ENCODE measurements around the gene EIF6. TPM values are rescaled to one million over a fixed set of nuclear protein-coding genes. Genes with fewer than 3 reads are reported as not detected.

The EIF6 gene
- total RNA-seq, 1 donor from 2014 or later, result 271 TPM

GRCh38 chr20:35301426-35301825 is 16.9 kb upstream of the EIF6 start:
- Mint-ChIP-seq H3K9me3 (ENCODE audit: unreplicated experiment) (no peaks in the 10 kb centered on the region), H3K27ac (ENCODE audit: unreplicated experiment) (no peak overlapping the region), H3K4me3 (ENCODE audit: unreplicated experiment) (no peak overlapping the region), H3K36me3 (ENCODE audit: low read depth, unreplicated experiment) (peaks cover 4% of the 10 kb centered on the region), H3K4me1 (ENCODE audit: low read depth, unreplicated experiment) (peaks cover 47% of the 10 kb centered on the region), H3K27me3 (ENCODE audit: low read depth, unreplicated experiment) (peaks cover 2% of the 10 kb centered on the region)
- Histone ChIP-seq H4K20me1 (ENCODE audit: insufficient read depth, low read length) (no peaks in the 10 kb centered on the region), H3K4me3 (ENCODE audit: insufficient read depth, low read depth, low read length) (no peak overlapping the region), H3K27ac (ENCODE audit: low read depth, low read length) (peak overlapping the region; percentile 100), H2AFZ (ENCODE audit: low read depth, low read length) (no peak overlapping the region), H3K9ac (ENCODE audit: low read length) (peak overlapping the region; percentile 84), H3K4me1 (ENCODE audit: insufficient read depth, low read length) (peaks cover 59% of the 10 kb centered on the region), H3K79me2 (ENCODE audit: insufficient read depth, low read length) (no peaks in the 10 kb centered on the region), H3K4me2 (ENCODE audit: low read length) (peak overlapping the region; percentile 35), H3K9me3 (ENCODE audit: insufficient read depth, low read depth, low read length) (no peaks in the 10 kb centered on the region), H3K36me3 (ENCODE audit: insufficient read depth, low read length) (no peaks in the 10 kb centered on the region), H3K27me3 (ENCODE audit: insufficient read depth, low read length) (no peaks in the 10 kb centered on the region)
- DNase-seq (ENCODE audit: low read depth) (no peak), FAIRE-seq (no peak)
- no peak for TF ChIP-seq CTCF (IDR thresholded peaks at IDR 0.05; ENCODE audit: insufficient read depth, low read depth, low read length)
- no peak for TF ChIP-seq EZH2 (IDR thresholded peaks at IDR 0.05; ENCODE audit: insufficient read depth, low read length)

GRCh38 chr20:35300469-35301262 is 16.1 kb upstream of the EIF6 start:
- no peaks in the 10 kb centered on the region for H3K9me3 ChIP-seq (ENCODE audit: insufficient read depth, low read depth, low read length)
- FAIRE-seq, result no peak

More at GRCh38 chr20:35300469-35301262, 16.1 kb upstream of the EIF6 start:
- Histone ChIP-seq H3K4me3 (ENCODE audit: insufficient read depth, low read depth, low read length) (no peak overlapping the region), H3K9ac (ENCODE audit: low read length) (no peak overlapping the region), H3K27me3 (ENCODE audit: insufficient read depth, low read length) (no peaks in the 10 kb centered on the region), H3K4me1 (ENCODE audit: insufficient read depth, low read length) (peaks cover 52% of the 10 kb centered on the region), H3K79me2 (ENCODE audit: insufficient read depth, low read length) (no peaks in the 10 kb centered on the region), H3K27ac (ENCODE audit: low read depth, low read length) (peak overlapping the region; percentile 100), H4K20me1 (ENCODE audit: insufficient read depth, low read length) (no peaks in the 10 kb centered on the region), H3K36me3 (ENCODE audit: insufficient read depth, low read length) (no peaks in the 10 kb centered on the region), H3K4me2 (ENCODE audit: low read length) (no peak overlapping the region), H2AFZ (ENCODE audit: low read depth, low read length) (no peak overlapping the region)
- no peak for DNase-seq (ENCODE audit: low read depth)
- no peak for TF ChIP-seq EZH2 (IDR thresholded peaks at IDR 0.05; ENCODE audit: insufficient read depth, low read length)
- no peak for TF ChIP-seq CTCF (IDR thresholded peaks at IDR 0.05; ENCODE audit: insufficient read depth, low read depth, low read length)
- H3K9me3 Mint-ChIP-seq (ENCODE audit: unreplicated experiment), result no peaks in the 10 kb centered on the region
- H3K27me3 Mint-ChIP-seq (ENCODE audit: low read depth, unreplicated experiment), result peaks cover 2% of the 10 kb centered on the region
- no peaks in the 10 kb centered on the region for H3K36me3 Mint-ChIP-seq (ENCODE audit: low read depth, unreplicated experiment)
- no peak overlapping the region for H3K27ac Mint-ChIP-seq (ENCODE audit: unreplicated experiment)
- H3K4me3 Mint-ChIP-seq (ENCODE audit: unreplicated experiment), result no peak overlapping the region
- peaks cover 39% of the 10 kb centered on the region for H3K4me1 Mint-ChIP-seq (ENCODE audit: low read depth, unreplicated experiment)
